ACC112 (cell line): Measurements from ENCODE around the gene CORO2A.

Experiments used
- H2AFZ ChIP-seq: fragments of 200-600 bp; sonication (generic); one replicate; pipeline ENCODE4 v1.6.0; 2017; ENCODE audit warnings: antibody characterized with exemption, low read length; ENCODE audit not compliant: unreplicated experiment
- H3K27ac ChIP-seq: fragments of 200-600 bp; sonication (generic); 2 replicates; pipeline ENCODE4 v1.5.1; 2014; ENCODE audit warnings: low read depth, mild to moderate bottlenecking, antibody characterized with exemption, low read length, moderate library complexity
- H3K27me3 ChIP-seq: fragments of 200-600 bp; sonication (generic); 2 replicates; pipeline ENCODE4 v1.6.1; 2014; ENCODE audit warnings: mild to moderate bottlenecking, antibody characterized with exemption, low read length, moderate library complexity, mixed read lengths; ENCODE audit not compliant: insufficient read depth
- H3K36me3 ChIP-seq: fragments of 200-600 bp; sonication (generic); 2 replicates; pipeline ENCODE4 v1.6.1; 2016; ENCODE audit warnings: mild to moderate bottlenecking, antibody characterized with exemption, low read length, moderate library complexity, mixed read lengths; ENCODE audit not compliant: insufficient read depth
- H3K4me1 ChIP-seq: fragments of 200-600 bp; sonication (generic); one replicate; pipeline ENCODE4 v1.6.1; 2016; ENCODE audit warnings: low read length, mixed read lengths; ENCODE audit not compliant: insufficient read depth, unreplicated experiment, control insufficient read depth
- H3K4me3 ChIP-seq: fragments of 200-600 bp; sonication (generic); 2 replicates; pipeline ENCODE4 v1.5.1; 2014; ENCODE audit warnings: mild to moderate bottlenecking, low read depth, low read length
- H3K79me2 ChIP-seq: fragments of 200-600 bp; sonication (generic); one replicate; pipeline ENCODE4 v1.6.0; 2016; ENCODE audit warnings: low read length; ENCODE audit not compliant: control insufficient read depth, unreplicated experiment, insufficient read depth

The CORO2A gene

DNA sequence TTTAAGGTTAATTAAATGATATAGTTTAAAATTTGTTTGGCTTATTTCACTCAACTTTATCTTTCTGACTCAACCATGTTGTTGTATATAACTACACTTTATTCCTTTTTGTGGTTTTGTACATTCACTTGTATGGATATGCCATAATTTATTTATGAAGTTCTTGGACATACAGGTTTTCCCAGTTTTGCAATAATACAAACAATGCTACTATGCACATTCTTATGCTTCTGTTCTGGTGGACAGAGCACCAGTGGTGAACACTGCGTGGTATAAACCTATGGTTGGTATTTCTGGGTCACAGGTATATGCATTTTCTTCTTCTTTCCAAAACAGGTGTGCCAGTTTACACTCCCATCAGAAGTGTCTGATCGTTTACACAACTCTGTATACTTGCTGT lies 37.8 kb downstream of the CORO2A start:
- Histone ChIP-seq H3K4me1 (no peaks in the 10 kb centered on the region), H3K79me2 (no peaks in the 10 kb centered on the region), H3K27ac (no peak overlapping the region), H3K27me3 (no peaks in the 10 kb centered on the region), H3K4me3 (no peak overlapping the region), H3K36me3 (no peaks in the 10 kb centered on the region), H2AFZ (no peak overlapping the region)

DNA sequence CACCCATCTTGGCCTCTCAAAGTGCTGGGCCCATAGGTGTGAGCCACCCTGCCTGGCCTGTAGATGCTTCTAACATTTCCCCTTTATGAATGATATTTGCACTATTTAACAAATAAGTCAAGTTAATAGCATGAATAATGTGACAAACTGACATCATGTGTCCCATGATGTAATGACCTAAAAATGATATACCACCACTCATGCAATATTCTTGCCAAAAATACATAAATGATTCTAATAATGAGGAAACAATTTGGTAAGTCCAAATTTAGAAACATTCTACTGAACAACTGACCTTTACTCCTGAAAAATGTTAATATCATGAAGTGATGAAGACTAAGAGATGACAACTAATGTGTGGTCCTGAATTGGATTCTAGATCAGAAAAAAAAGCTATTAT lies 39.9 kb downstream of the CORO2A start:
- Histone ChIP-seq H3K79me2 (no peaks in the 10 kb centered on the region), H3K4me1 (no peaks in the 10 kb centered on the region), H3K36me3 (no peaks in the 10 kb centered on the region), H2AFZ (no peak overlapping the region), H3K27me3 (no peaks in the 10 kb centered on the region), H3K4me3 (no peak overlapping the region), H3K27ac (no peak overlapping the region)

DNA sequence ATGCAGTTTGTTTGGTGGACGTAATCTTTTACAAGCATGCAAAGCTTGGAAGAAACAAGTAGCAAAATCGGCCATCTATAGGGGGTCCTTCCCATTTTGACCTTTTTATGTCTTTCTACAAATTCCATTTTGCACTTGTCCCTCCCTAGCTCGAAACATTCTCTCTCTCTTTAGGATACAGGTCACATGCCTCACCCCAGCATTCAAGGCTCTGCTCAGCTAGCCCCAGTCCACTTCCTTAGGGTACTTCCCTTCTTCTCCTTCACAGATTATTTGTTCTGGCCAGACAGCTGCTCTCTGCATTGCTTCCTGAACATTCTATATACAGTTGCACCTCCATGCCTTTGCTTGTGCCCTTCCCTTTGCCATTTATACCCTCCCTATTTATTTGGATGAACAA lies 41.7 kb downstream of the CORO2A start:
- Histone ChIP-seq H2AFZ (no peak overlapping the region), H3K4me1 (peaks cover 8% of the 10 kb centered on the region), H3K36me3 (no peaks in the 10 kb centered on the region), H3K79me2 (no peaks in the 10 kb centered on the region), H3K27ac (no peak overlapping the region), H3K27me3 (no peaks in the 10 kb centered on the region), H3K4me3 (no peak overlapping the region)

DNA sequence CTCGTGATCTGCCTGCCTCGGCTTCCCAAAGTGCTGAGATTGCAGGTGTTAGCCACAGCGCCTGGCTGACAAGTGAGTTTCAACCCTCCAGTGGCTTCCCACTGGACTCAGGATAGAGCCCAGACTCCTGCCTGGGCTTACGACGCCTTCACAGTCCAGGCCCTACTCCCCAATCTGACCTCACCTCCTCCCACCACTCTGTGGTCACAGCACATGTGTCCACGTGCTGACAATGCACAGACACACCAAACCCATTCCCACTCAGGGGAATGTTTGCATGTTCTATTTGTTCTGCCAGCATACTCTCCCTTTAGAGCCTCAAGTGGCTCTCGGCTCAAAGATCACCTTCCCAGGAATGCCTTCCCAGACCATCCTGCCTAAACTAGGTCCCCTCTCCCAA lies 42.3 kb downstream of the CORO2A start:
- Histone ChIP-seq H2AFZ (no peak overlapping the region), H3K4me3 (no peak overlapping the region), H3K27me3 (no peaks in the 10 kb centered on the region), H3K27ac (no peak overlapping the region), H3K36me3 (no peaks in the 10 kb centered on the region), H3K79me2 (no peaks in the 10 kb centered on the region), H3K4me1 (peaks cover 13% of the 10 kb centered on the region)

DNA sequence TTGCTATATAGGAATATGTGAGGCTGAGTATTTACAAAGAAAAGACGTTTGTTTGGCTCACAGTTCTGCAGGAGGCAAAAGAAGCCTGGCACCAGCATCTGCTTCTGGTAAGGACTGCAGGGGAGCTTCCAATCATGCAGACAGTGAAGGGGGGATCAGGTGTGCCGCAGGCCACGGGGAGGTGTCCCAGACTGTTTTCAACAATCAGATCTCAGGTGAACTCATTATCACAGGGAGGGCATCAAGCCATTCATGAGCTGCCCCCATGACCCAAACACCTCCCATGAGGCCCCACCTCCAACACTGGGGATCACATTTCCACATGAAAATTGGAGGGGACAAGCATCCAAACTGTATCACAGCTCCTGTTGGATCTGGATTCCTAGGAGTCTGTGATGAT lies 43.0 kb downstream of the CORO2A start:
- Histone ChIP-seq H3K27ac (no peak overlapping the region), H3K27me3 (no peaks in the 10 kb centered on the region), H3K36me3 (no peaks in the 10 kb centered on the region), H3K4me1 (peaks cover 13% of the 10 kb centered on the region), H3K79me2 (no peaks in the 10 kb centered on the region), H2AFZ (no peak overlapping the region), H3K4me3 (no peak overlapping the region)

DNA sequence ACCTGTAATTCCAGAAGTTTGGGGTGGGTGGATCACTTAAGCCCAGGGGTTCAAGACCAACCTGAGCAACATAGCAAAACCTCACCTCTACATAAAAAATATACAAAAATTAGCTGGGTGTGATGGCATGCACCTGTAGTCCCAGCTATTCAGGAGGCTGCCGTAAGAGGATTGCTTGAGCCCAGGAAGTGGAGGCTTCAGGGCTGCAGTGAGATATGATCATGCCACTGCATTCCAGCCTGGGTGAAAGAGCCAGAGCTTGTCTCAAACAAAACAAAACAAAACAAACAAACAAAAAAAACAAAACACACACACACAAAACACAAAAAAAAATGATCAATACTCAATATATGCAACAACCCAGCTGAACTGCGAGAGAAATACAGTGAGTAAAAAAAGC lies 44.0 kb downstream of the CORO2A start:
- H2AFZ ChIP-seq: no peak overlapping the region
- H3K79me2 ChIP-seq: no peaks in the 10 kb centered on the region
- no peak overlapping the region for H3K4me3 ChIP-seq
- H3K4me1 ChIP-seq: peaks cover 13% of the 10 kb centered on the region
- H3K36me3 ChIP-seq: no peaks in the 10 kb centered on the region
- H3K27ac ChIP-seq: no peak overlapping the region
- H3K27me3 ChIP-seq: no peaks in the 10 kb centered on the region

DNA sequence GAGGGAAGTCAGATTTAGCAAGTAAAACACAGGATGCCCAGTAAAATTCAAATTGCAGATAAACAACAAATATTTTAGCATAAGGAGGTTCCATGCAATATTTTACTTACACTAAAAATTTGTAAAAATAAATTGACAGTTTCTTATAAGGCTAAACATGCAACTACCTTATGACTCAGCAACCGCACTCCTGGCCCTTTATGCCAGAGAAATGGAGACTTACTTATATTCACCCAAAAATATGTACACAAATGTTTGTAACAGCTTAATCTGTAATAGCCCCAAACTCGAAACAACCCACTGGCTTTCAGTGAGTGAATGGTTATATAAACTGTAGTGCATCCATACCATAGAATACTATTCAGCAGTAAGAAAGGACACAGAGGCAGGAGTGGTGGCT lies 44.9 kb downstream of the CORO2A start:
- no peaks in the 10 kb centered on the region for H3K27me3 ChIP-seq
- H3K36me3 ChIP-seq: no peaks in the 10 kb centered on the region
- H2AFZ ChIP-seq: no peak overlapping the region
- H3K4me1 ChIP-seq: peaks cover 13% of the 10 kb centered on the region
- H3K27ac ChIP-seq: no peak overlapping the region
- no peaks in the 10 kb centered on the region for H3K79me2 ChIP-seq
- no peak overlapping the region for H3K4me3 ChIP-seq

DNA sequence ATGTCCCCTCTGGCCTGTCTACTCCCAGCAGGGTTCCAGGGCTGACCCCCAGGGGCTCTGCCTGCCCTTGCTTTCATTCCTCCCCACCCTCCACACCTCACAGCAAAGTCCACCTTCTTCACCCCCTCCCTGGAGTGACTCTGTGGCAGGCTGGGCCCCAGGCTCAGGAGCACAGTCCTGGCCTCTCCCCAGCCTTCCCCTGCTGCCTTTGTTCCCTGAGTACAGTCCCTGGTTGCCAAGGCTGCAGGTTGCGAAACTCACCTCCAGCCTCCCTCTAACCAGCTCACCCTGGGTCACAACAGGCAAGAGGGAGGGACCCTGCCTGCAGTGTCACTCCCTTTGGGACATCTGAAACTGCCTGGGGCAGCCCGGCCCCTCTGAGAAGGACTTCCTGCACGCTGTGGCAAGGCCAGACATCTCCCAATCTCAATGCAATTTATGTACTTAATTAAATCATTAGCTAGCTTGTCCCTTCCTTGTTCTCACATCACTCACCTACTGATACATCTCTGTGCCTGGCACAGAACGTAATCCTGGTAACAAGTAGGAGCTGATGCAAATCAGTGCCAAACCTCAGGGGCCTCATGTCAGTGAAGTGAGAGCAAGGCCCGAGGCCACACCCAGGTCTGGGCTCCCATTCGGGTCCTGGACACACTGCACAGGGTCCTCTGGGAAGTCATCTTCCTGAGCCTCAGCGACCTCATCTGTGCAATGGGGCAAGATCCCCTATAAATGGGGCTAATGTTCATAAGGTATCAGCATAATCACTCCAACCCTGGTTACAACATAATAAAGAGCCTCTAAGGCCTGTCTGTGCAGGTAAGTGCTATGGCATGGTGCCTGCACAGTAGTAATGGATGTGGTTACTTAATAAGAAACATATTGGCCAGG lies 46.1 kb downstream of the CORO2A start:
- Histone ChIP-seq H3K4me1 (peaks cover 13% of the 10 kb centered on the region), H3K27me3 (no peaks in the 10 kb centered on the region), H3K36me3 (no peaks in the 10 kb centered on the region), H3K79me2 (no peaks in the 10 kb centered on the region), H3K4me3 (no peak overlapping the region), H2AFZ (no peak overlapping the region), H3K27ac (no peak overlapping the region)

DNA sequence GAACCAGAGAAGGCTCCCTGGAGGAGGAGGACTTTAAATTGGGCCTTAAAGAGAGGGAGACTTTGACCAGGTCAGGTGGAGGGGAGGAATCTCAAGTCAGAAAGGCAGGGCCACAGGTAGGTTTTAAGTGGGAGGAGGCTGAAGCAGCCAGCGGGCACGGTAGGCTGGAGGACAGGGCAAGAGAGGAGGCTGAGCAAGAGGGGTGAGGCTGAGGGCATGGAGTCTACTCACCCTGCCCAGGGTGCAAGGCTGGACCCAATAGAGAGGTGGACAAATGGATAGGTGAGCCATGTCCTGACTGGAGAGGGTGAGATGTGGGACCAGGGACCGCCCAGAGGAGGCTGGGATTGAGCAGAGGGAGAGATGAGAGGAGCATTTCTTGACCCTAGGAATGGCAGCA lies 47.8 kb downstream of the CORO2A start:
- Histone ChIP-seq H3K27ac (no peak overlapping the region), H2AFZ (no peak overlapping the region)

DNA sequence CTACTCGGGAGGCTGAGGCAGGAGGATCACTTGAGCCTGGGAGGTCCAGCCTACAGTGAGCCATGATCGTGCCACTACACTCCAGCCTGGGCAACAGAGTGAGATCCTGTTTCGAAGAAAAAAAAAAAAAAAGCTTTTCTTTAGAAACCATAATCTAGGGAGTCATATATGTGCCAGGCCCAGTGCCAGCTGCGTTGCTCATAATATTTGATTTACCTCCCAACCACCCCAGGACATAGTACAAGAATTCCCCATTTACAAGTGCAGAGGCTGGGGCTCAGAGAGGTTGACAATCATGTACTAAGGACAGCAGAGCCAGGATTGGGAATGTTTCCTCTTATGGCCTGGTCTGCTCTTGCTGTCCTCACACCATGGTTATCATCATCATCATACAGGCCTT lies 48.4 kb downstream of the CORO2A start:
- peaks cover 13% of the 10 kb centered on the region for H3K4me1 ChIP-seq
- H3K4me3 ChIP-seq: no peak overlapping the region
- H3K79me2 ChIP-seq: no peaks in the 10 kb centered on the region
- no peak overlapping the region for H3K27ac ChIP-seq
- no peaks in the 10 kb centered on the region for H3K27me3 ChIP-seq
- H3K36me3 ChIP-seq: no peaks in the 10 kb centered on the region
- H2AFZ ChIP-seq: no peak overlapping the region

More for the DNA sequence above, 47.8 kb downstream of the CORO2A start:
- H3K4me1 ChIP-seq: peaks cover 13% of the 10 kb centered on the region
- no peaks in the 10 kb centered on the region for H3K79me2 ChIP-seq
- H3K36me3 ChIP-seq: no peaks in the 10 kb centered on the region
- no peak overlapping the region for H3K4me3 ChIP-seq
- H3K27me3 ChIP-seq: no peaks in the 10 kb centered on the region

DNA sequence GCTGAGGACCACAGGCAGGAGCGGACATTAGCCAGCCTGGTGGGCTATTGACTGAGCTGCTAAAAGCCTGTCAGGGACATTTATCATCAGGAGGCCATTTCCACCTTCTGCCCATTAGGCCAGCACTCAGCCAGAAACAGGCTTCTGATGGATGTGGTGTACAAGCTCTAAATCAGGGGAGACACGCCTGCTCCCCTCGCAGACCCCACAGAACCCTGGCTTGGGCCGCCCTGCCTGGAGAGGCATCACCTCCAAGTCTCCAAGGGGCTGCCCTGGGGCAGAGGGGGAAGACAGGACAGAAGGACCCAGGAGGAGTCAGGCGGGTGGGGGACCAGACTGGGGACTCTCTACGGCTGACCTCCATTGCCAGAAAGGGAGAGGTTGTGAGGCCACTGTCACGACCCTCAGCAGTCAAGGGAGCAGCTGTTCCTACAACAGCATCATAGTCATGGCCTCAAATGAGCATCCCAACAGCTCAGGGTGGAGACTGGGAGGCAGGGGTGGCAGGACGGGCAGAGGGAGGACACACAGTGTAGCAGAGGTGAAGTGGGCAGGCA lies 49.4 kb downstream of the CORO2A start:
- no peak overlapping the region for H3K4me3 ChIP-seq
- no peaks in the 10 kb centered on the region for H3K79me2 ChIP-seq
- peaks cover 13% of the 10 kb centered on the region for H3K4me1 ChIP-seq
- H3K36me3 ChIP-seq: no peaks in the 10 kb centered on the region
- H3K27ac ChIP-seq: no peak overlapping the region
- H3K27me3 ChIP-seq: no peaks in the 10 kb centered on the region
- no peak overlapping the region for H2AFZ ChIP-seq
